Astrocyte (in vitro differentiated cells and primary cell): Measurements from ENCODE around the gene ITGA1.
"Not testable (repeated sequence)": the region's sequence is repeated elsewhere in the genome, so short reads cannot be mapped to it uniquely, and the experiment has no call there.

Experiments
- EZH2 ChIP-seq: IDR thresholded peaks from 2 replicates; pipeline ENCODE4 v1.6.1; 2012; ENCODE audit warnings: mild to moderate bottlenecking, low read length, inconsistent platforms; ENCODE audit not compliant: insufficient read depth
- TF ChIP-seq, protein P1 (sequence below): IDR thresholded peaks from 2 replicates; pipeline ENCODE4 v1.5.1; 2011; ENCODE audit warnings: low read depth, mild to moderate bottlenecking, inconsistent platforms, low read length, moderate library complexity; ENCODE audit not compliant: insufficient read depth

DNA sequence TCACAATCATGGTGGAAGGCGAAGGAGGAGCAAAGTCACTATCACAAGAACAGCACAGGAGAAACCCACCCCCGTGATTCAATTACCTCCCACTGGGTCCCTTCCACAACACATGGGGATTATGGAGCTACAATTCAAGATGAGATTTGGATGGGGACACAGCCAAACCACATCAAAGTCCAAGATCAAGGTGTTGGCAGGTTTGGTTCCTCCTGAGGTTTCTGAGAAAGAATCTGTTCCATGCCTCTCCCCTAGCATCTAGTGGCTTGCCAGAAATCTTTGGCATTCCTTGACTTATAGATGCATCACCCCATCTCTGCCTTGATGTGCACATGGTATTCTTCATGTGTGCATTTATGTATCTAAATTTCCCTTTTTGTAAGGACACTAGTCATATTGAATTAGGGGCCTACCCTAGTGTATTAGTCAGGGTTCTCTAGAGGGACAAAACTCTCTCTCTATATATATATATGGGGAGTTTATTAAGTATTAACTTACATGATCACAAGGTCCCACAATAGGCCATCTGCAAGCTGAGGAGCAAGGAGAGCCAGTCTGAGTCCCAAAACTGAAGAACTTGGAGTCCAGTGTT is 42.8 kb upstream of the ITGA1 start:
- TF ChIP-seq, protein P1, sequence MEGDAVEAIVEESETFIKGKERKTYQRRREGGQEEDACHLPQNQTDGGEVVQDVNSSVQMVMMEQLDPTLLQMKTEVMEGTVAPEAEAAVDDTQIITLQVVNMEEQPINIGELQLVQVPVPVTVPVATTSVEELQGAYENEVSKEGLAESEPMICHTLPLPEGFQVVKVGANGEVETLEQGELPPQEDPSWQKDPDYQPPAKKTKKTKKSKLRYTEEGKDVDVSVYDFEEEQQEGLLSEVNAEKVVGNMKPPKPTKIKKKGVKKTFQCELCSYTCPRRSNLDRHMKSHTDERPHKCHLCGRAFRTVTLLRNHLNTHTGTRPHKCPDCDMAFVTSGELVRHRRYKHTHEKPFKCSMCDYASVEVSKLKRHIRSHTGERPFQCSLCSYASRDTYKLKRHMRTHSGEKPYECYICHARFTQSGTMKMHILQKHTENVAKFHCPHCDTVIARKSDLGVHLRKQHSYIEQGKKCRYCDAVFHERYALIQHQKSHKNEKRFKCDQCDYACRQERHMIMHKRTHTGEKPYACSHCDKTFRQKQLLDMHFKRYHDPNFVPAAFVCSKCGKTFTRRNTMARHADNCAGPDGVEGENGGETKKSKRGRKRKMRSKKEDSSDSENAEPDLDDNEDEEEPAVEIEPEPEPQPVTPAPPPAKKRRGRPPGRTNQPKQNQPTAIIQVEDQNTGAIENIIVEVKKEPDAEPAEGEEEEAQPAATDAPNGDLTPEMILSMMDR, result not testable (repeated sequence)
- TF ChIP-seq EZH2, result not testable (repeated sequence)
